ENCODE results near the gene AOAH.

GRCh38 chr7:36617408-36617807 is 106.9 kb downstream of the AOAH start:
- no peak for TF ChIP-seq GLIS3 (CRISPR knock-in tag; IDR thresholded peaks at IDR 0.05)
- TF ChIP-seq CSRNP3 (CRISPR knock-in tag; IDR thresholded peaks at IDR 0.05), result no peak
- no peak for TF ChIP-seq PATZ1 (CRISPR knock-in tag; IDR thresholded peaks at IDR 0.05; ENCODE audit: borderline replicate concordance)

Data from SK-N-SH treated with all-trans-retinoic acid at 6 μM for 48 hours (cell line).